DMS 273 (cell line): ENCODE results near the gene SIT1.

Experiments used
- DNase-seq: peaks from one replicate; lab custom pipeline; 2025; ENCODE audit not compliant: unreplicated experiment; lab: John Stamatoyannopoulos, UW

The SIT1 gene, protein sequence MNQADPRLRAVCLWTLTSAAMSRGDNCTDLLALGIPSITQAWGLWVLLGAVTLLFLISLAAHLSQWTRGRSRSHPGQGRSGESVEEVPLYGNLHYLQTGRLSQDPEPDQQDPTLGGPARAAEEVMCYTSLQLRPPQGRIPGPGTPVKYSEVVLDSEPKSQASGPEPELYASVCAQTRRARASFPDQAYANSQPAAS

DNA sequence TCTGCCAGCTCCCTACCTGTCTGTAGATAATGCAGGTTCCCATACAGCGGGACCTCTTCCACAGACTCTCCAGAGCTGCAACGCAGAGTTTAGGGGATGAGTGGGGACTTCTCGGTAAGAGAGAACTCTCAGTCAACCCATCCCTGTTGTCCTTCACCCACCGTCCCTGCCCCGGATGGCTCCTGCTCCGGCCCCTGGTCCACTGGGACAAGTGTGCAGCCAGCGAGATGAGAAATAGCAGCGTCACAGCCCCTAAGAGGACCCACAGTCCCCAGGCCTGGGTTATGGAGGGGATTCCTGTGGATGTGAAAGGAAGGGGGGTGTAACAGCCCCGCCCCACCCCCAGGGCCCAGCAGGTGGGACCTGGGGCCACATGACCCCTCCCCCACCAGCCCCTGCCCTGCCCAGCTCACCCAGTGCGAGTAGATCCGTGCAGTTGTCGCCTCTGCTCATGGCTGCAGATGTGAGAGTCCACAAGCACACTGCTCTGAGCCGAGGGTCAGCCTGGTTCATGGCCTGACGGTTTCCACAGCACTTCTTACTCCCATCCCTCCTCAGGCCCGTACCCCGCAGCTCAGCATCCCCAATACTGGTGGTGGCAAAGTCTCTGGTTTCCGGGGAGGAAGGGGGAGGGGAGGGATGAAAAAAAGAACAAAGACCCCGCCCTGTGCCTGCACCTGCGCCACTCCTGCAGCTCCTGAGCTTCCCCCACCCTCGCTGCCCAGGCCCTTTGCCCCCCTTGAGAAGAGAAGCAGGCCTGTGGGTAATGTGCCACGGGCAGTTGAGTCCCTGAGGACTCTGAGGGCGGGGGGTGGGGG, at the start of gene SIT1:
TSS of gene SIT1 (minus strand) at position 591 of the 818 bp plus-strand sequence. CDS start at position 513, 78 bp downstream.
- DNase-seq = no peak

DNA sequence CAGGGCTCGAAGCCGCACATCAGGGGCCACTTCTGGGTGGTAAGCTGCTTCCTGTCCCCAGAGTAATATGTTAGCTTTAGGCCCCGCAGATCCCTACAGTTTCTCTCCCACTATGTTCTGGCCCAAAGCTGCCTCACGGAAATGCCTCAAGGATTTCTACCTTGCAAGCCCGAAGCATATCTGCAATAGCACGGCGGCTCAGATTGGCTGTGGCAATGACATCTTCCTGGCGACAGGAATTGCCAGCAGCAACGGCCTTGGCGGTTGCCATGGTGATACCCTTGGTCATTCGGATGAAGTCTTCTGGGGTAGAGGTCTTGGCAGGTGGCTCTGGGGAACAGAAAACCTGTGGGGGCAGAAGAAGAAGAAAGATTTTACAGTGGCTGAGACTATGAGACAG, 49.3 kb upstream of the SIT1 start:
- no peak for DNase-seq

DNA sequence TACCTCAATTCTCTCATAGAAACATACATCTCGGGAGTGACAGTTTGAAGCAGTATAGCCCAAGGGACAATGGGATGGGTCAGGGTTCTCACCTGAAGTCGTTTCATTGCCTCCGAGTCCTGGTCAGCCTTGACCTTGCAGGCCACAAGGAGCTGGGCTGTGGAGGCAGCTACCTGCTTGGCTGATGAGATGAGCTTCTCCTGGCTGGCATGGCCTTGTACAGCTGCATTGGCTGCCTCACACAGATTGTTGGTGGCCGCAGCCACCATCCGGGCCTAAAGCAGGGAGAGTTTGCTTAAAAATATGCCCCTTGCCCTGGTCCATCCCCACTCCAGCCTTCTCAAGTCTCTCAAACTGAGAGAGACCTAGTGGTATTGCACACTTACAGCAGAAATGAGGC, 47.5 kb upstream of the SIT1 start:
- no peak for DNase-seq

DNA sequence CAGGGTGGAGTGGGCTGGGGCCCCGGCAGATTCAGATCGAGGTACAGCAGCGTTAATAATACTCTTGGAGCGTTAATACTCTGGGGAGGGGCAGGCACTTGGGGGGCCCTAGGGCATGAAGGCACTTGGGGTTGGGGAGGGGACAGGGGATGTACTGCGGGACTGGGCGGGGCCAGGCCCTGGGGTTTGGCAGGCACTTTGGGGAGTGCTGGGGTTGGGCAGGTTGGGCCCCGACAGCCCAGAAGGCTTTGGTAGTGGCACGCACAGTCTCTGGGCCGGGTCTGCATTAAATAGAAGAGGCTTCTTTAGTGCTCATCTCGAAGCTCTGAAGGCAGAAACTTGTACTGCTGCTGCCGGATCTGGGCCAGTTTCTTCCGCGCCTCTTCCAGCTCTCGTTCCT, 46.8 kb upstream of the SIT1 start:
- no peak for DNase-seq

DNA sequence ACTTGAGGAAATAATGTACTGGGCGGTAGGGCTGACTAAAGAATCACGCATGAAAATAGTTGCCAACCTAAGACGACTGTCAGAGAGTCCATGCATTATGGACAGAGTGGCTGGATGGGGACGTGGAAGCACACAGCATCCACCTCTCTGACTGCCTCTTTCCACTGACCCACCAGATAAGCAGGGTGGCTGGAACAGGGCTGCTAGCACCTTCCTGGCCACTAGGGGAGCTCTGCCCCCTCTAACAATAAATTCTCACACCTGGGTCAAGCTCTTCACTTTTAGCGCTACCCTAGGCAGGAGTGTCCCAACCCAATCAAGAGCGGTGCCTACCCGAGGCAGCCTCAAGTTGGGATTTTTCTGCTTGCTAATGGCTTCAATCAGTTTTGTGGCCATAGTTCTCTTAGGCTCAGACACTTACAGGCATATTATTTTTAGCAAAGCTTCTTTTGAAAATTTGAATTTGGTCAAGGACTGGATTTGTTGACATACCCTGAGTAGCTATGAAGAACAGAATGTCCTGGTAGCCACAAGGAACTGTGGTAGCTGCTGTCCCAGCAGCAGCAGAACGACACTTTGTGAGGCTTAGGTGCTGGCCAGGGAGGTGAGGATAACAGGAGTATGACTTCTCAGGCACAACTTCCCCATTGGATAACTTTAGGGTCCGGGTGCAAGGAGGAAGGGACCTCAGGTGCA, 45.9 kb upstream of the SIT1 start:
- peak; percentile 62 for DNase-seq

DNA sequence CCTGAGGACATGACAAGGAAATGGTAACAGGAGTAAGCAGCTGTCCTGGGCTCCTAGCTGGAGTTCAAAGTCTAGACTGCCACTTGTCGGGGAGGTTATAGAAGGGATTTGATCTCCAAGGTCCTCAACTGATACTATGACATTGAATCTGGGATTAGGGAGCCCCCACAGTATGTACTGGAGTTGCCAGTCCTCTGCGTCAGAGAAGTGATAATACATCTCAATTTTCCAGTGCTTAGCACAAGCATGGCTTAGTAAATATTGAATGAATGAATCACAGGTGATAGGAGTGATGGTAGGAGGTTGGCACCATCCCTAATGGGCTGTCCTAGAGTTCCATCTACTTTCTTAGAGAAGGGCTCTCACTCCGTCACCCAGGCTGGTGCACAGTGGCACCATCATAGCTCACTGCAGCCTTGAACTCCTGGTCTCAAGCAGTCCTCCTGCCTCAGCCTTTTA, 45.2 kb upstream of the SIT1 start:
- no peak for DNase-seq

DNA sequence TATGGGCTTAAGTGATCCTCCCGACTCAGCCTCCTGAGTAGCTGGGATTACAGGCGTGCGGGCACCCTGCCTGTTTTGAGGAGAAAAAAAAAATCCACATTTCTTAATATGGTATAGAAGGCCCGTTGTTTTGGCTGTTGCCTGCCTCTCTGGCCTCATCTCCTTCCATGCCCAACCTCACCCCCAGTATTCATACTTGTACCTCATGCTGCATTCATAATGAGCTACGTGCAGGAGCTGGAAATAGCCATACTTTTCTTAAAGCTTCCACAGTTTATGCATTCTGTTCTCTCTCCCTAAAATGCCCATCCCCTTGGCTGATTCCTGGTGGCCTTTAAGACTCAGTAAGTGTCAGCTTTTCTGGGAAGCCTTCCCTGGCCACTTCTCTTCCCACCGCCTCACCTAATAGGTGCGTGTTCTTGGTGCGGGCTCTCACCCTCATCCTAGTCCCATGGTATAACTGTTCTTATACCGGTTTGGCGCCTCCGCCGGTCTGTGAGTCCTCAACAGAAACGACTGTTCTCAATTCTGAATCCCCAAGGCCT, 41.1 kb upstream of the SIT1 start:
- no peak for DNase-seq

DNA sequence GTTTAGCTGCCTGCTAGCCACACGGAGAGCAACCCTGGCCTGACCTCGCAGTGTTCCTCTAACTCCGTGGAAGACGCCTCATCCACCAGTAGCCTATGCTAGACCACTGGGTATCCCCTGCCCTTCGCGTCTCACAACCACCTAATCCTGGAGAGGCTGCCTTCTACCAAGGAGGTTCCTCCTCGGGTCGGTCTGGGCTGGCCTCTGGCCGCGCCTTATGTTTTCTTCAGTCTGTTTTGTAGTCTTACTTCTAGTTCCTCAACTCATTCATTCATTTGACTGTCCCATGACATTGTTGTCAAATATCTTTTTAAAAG, 40.6 kb upstream of the SIT1 start:
- no peak for DNase-seq

DNA sequence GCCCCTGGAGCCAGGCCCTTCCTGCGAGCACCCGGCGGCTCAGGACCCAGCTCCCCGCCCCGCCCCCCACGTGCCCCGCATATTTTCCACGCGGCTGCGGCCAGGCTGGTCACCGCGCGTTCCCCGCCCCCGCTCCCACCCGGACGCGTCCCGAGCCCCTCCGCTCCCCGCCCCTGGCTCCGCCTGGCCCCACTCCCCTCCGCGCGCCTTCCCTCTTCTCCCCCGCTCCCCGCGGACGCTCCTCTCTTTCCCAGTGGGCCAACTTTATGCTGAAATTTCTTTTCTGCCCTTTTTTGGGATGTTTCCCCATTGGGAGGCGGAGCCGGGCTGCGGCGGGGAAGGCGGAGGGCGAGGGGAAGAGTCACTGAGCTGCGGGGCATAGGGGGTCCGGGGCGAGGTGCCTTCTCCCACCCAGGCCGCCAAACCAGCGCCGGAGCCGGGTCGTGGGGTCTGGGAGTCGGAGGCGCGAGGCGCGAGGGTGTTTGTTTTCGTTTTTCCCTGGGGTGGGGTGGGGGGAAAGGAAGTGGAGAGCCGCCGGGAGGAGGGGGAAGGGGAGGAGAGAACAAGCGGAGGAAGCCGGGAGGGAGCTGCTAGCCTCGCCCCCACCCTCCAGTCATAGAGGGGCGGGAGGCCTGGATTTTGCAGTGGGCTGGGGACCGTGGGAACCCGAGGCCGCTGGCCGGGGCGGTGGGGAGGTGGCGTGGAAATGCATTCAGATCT, 40.0 kb upstream of the SIT1 start:
- DNase-seq = peak; percentile 73

DNA sequence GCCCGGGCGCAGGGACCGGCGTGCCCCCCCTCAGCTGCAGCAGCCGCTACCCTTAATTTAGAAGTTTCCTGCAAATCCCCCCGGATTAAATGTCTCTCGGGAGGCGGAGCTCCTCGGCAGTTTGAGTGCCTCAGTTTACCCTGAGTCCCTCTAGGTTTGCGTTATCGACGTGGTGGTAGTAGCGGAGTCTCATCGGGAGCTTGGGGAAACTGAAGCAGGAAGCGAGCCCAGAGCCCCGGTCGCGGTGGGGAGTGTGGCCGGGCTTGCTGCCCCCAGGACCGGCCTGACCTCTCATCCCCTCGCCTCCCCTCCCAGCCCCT, 39.5 kb upstream of the SIT1 start:
- no peak for DNase-seq

DNA sequence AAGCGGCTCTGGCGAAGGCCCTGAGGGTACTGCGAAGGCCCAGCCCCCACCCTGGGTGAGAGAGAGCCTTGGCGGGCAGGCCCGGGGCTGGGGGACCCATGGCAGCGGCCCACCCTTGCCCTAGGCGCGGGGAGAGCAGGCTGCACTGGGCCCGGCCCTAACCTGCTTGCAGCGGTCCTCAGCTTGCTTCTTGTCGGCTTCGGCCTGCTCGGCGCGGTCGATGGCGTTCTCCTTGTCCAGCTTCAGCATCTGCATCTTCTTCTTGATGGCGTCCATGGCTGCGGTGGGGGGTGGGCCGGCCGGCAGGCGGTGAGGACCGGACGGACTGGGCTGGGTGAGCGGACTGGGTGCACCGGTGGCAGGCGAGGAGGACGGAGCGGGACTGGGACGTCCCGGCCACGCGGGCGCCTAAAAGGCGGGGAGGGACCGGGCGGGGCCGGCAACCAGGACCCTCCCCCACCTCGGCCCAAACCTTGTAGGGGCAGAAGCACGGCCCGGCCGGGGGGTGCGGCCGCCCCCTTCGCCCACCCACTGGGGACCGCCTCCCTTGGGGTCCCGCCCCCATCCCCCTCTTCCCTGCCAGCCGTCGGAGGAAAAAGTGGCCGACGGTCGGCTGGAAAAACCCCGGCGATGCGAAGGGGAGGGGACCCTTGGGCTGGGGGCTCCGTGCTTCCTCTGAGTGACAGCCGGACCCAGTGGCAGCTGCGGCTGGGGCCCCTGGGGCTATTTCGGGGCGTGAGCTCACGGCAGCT, 39.0 kb upstream of the SIT1 start, which contains the start of gene TPM2:
TSS of gene TPM2 (minus strand) at position 384 of the 752 bp plus-strand sequence. CDS start at position 276, 108 bp downstream.
- no peak for DNase-seq

DNA sequence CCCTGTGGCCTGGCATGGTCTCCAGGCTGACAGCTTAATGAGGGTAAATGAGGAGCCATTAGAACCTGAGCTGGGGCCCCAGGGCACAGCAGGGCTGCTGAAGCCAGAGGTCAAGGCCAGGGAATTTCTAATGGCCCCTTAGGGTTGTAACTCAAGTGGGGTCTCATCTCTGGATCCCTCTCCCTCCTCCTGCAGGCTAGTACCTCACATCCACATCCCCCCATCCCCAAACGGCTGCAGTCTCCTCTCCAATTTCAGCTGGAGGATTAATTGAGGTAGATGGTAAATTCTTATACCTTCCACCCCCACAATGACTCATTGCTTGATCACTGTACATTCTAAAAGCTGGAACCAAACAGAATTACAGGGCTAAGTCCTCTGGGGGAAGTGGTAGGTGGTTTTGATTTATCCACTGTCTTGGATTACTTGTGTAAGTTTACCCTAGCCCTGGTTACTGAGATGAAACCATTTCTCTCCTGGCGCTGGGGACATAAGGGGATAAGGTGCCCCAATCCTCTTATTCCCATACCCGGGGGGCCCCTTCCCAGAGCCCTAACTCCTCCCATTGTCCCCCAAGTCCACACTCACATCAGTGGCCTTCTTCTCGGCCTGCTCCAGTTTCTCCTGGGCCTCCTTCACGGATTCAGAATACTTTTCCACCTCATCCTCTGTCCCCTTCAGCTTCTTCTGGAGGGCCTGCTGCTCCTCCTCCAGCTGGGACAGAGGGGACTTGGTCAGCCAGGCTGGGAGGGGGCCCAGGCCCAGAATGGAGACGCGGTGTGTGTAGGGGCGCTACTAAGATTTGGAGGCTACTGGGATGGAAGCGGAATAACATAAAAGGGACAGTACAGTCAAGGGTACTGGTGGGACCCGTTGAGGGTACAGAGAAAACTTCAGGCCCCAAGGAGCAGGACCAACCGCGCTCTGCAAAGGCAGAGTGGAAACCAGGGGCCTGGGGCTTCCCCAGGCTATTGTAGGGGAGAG, 38.1 kb upstream of the SIT1 start:
- peak; percentile 40 for DNase-seq

DNA sequence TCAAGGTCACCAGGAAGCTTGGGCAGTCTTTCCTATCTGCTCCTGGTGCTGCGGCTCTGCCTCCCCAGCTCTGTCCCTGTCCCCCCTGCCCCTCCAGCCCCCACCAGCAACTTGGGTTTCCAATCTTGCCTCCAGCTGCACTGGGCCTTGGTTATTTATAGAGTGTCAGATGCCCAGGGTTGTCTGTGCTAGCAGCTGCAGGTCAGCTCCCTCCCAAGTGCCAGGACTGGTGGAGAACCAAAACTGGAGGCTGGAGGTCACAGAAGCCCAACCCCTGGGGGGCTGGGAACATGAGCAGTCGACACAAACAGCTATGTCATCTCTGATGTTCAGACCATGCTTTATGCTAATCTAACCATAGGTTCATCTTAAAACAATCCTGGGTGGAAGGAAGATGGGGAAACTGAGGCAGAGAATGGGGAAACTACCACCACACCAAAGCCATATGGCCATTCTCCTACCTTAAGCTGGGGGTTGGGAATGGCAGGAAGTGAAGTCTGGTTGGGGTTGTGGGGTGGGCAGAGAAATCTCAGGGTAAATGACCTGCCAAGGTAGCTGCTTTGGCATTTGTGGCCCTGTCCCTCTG, 37.3 kb upstream of the SIT1 start:
- no peak for DNase-seq

DNA sequence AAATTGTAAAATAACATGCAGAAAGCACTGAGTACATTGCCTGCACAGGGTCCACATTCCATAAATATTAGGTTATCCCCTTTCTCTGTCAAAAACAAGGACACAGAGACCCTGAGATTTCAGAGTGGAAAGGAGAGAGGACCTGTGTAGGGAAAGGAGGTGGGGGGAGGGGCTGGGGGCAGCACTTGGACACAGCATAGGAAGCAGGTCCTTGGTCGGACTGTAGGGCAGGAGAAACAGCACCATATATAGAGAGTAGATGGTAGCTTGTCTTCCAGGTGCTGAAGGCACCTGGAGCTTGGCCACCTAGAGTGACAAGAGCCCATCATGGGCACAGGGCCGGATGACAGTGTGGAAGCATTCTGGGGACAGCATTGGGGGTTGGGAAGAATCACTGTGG, 36.6 kb upstream of the SIT1 start:
- no peak for DNase-seq

DNA sequence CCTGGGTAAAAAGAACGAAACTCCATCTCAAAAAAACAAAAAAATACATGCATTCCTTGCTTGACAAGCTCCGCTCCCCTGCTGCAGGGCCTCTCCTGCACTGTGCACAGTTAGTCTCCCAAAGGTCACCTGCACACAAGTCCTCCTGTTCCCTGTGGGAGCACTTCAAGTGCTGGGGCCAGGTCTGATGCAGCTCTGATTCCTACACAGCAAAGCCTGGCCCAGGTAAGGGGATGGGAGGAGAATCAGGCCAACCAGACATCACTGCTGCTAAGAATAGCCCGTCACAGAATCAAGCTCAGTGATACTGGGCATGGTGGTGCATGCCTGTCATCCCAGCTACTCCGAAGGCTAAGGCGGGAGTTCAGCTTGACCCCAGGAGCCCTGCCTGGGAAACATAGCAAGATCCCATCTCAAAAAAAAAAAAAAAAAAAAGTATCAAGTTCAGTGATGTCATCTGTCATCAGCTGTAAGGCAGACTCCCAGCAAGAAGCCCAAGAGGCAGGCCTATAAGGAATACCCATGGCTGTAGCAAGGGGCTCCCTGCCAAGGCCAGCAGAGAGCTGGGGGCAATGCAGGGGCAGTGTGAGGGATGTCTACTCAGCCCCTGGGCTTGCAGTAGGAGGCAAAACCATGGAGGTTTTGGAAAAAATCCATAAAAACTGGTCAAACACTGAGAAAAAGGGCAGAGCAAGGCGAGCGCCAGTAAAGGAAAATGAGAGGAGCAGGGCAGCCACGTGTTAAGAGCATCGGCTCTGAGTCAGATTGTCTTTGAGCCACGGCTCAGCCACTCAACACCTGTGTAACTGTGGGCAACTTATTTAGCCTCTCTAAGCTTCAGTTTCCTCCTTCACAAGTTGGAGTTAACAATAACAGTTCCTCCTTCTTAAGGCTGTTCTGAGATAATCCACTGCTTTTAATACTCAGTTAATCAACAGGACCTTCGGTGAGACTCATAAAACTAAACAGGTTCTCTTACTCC, 35.8 kb upstream of the SIT1 start:
- no peak for DNase-seq

DNA sequence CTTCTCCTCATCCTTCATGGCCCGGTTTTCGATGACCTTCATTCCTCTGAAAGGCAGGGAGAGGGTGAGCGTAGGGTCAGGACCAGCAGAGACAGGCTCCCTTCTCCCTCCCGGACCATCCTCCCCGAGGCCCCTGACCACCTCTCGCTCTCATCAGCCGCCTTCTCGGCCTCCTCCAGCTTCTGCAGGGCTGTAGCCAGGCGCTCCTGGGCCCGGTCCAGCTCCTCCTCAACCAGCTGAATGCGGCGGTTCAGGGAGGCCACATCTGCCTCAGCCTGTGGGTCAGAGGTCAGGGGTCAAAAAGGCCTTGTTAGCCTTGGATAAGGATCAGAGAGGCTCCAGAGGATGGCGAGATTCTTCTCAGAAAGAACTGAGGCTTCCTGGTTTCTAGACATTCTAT, 34.8 kb upstream of the SIT1 start:
- no peak for DNase-seq

DNA sequence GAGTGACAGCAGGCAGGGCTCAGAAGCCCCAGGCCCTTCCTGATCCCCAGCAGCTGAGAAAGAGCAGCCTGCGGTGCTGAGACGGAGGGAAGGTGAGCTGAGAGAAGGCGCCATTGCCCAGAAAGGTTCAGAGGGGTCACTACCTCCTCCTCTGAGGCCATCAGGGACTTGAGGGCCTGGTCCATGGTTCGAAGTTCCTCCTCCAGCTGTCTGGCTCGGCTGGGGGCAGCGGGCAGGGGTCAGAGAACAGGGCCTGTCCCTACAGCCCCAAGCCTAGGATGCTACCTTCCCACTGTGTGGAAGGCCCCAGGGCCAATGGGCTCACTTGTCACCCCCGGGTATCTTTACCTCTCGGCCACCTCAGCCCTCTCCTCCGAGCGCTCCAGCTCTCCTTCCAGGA, 34.2 kb upstream of the SIT1 start:
- no peak for DNase-seq

DNA sequence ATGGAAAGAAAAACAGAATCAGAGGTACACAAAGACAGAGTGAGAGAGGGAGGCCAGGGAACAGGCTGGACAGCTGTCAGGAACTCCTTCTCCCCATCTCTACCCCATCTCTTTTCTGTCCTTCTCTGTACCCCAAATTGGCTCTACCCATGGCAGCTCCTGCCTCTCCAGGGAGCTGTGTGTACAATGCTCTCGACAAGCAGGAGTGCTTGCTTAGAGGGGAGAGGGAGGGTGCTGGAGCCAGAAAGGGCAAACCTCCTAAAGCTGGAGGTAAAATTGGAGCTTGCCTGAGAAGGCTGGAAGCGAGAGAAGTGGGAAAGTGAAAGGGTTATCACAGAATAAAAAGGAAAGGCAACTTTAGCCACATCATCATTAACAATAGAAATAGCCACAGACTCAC, 32.6 kb upstream of the SIT1 start:
- no peak for DNase-seq
